B cell (primary cell): ENCODE results near the gene METTL5. TPM values are rescaled to one million over a fixed set of nuclear protein-coding genes. Genes with fewer than 3 reads are reported as not detected.
"Not testable (repeated sequence)": the region's sequence is repeated elsewhere in the genome, so short reads cannot be mapped to it uniquely, and the experiment has no call there.

Experiments used
- ATAC-seq: fragments of 200-7000 bp; cut with Tn5 transposase; one replicate; pipeline ENCODE4 v1.10.0; 2021; ENCODE audit warnings: low read depth, mild to moderate bottlenecking, moderate number of reproducible peaks, moderate library complexity
- CTCF ChIA-PET: fragments of 350-600 bp; sonication (Branson Sonifier 250); formaldehyde crosslinking; loops from one replicate; lab custom pipeline; 2021; ENCODE audit warnings: antibody characterized with exemption, inconsistent platforms; lab: Charles Lee
- POLR2A ChIA-PET: fragments of 350-600 bp; sonication (Branson Sonifier 250); formaldehyde crosslinking; loops from one replicate; lab custom pipeline; 2021; ENCODE audit warnings: antibody characterized with exemption; lab: Charles Lee
- DNase-seq: peaks from one replicate; pipeline ENCODE4 v3.0.0; 2013
- H2AFZ ChIP-seq: 2 replicates; pipeline ENCODE4 v1.6.1; 2012; ENCODE audit warnings: mild to moderate bottlenecking, low read depth, low read length; ENCODE audit not compliant: insufficient read depth, poor library complexity, severe bottlenecking
- H3K27ac ChIP-seq, 2 donors: 1 replicate in 1 of 2; 2 replicates in 1 of 2; pipeline ENCODE4 v1.5.1; 2012 to 2013; ENCODE audit warnings: low read length in 2 of 2, mild to moderate bottlenecking in 2 of 2, moderate library complexity in 1 of 2
- H3K27me3 ChIP-seq, 4 experiments: fragments of 200-600 bp in 1 of 4; sonication (generic) in 1 of 4; replicated peaks in 1 of 4; 1 replicate in 2 of 4; 2 replicates in 2 of 4; pipeline versions ENCODE4 v1.6.1 to v1.7.0; 2013 to 2016; ENCODE audit warnings: low read length in 3 of 4, mild to moderate bottlenecking in 2 of 4, mixed read lengths in 1 of 4, moderate library complexity in 1 of 4; ENCODE audit not compliant: insufficient read depth in 4 of 4, control insufficient read depth in 3 of 4; ENCODE audit errors: control extremely low read depth in 1 of 4
- H3K36me3 ChIP-seq, 2 experiments: replicated peaks in 1 of 2; 1 replicate in 1 of 2; 2 replicates in 1 of 2; pipeline versions ENCODE4 v1.6.1 to v1.7.1; 2013; ENCODE audit warnings: low read length in 1 of 2; ENCODE audit not compliant: insufficient read depth in 2 of 2, control insufficient read depth in 1 of 2; ENCODE audit errors: control extremely low read depth in 1 of 2, extremely low read depth in 1 of 2
- H3K4me1 ChIP-seq, 2 donors: fragments of 200-600 bp in 1 of 2; sonication (generic) in 1 of 2; 1 replicate in 1 of 2; 2 replicates in 1 of 2; pipeline versions ENCODE4 v1.5.1 to v1.6.1; 2013 to 2017; ENCODE audit warnings: low read length in 2 of 2; ENCODE audit not compliant: control insufficient read depth in 2 of 2, insufficient read depth in 2 of 2
- H3K4me2 ChIP-seq: replicated peaks from 2 replicates; pipeline ENCODE3; 2012; ENCODE audit warnings: mild to moderate bottlenecking, low read depth, low read length; ENCODE audit not compliant: poor library complexity, severe bottlenecking
- H3K4me3 ChIP-seq, 5 experiments: fragments of 200-600 bp in 1 of 5; sonication (generic) in 1 of 5; 1 replicate in 3 of 5; 2 replicates in 2 of 5; pipeline versions ENCODE4 v1.5.1 to v1.7.0; 2011 to 2016; ENCODE audit warnings: low read length in 4 of 5, mild to moderate bottlenecking in 4 of 5, low read depth in 2 of 5, control low read depth in 1 of 5, moderate library complexity in 1 of 5; ENCODE audit not compliant: insufficient read depth in 1 of 5; ENCODE audit errors: control extremely low read depth in 1 of 5, extremely low read depth in 1 of 5
- H3K79me2 ChIP-seq: fragments of 200-600 bp; sonication (generic); one replicate; pipeline ENCODE4 v1.6.0; 2016; ENCODE audit warnings: low read length; ENCODE audit not compliant: control insufficient read depth, insufficient read depth
- H3K9ac ChIP-seq: fragments of 200-600 bp; sonication (generic); 2 replicates; pipeline ENCODE4 v1.6.1; 2017; ENCODE audit warnings: mild to moderate bottlenecking, low read length, moderate library complexity
- H3K9me3 ChIP-seq, 3 donors: one replicate each; pipeline versions ENCODE4 v1.6.1 to v1.7.1; 2013; ENCODE audit warnings: low read length in 2 of 3; ENCODE audit not compliant: control insufficient read depth in 2 of 3, insufficient read depth in 1 of 3; ENCODE audit errors: control extremely low read depth in 1 of 3
- H4K20me1 ChIP-seq: 2 replicates; pipeline ENCODE4 v1.6.0; 2012; ENCODE audit warnings: mild to moderate bottlenecking, low read length; ENCODE audit not compliant: insufficient read depth, control insufficient read depth, poor library complexity, severe bottlenecking
- H3K27ac Mint-ChIP-seq: one replicate; pipeline ENCODE4 v1.8.0; 2021; ENCODE audit warnings: mixed read lengths
- H3K27me3 Mint-ChIP-seq: one replicate; pipeline ENCODE4 v1.8.0; 2021; ENCODE audit warnings: mixed read lengths
- H3K4me1 Mint-ChIP-seq: one replicate; pipeline ENCODE4 v1.8.0; 2021; ENCODE audit warnings: mixed read lengths
- H3K4me3 Mint-ChIP-seq: one replicate; pipeline ENCODE4 v1.8.0; 2021; ENCODE audit warnings: mixed read lengths
- H3K9me3 Mint-ChIP-seq: one replicate; pipeline ENCODE4 v1.8.0; 2022; ENCODE audit warnings: mixed read lengths; ENCODE audit not compliant: insufficient read depth
- CTCF ChIP-seq: fragments of 200-600 bp; IDR thresholded peaks from one replicate; pipeline ENCODE4 v1.8.0; 2022; ENCODE audit warnings: antibody characterized with exemption, mild to moderate bottlenecking
- EZH2 ChIP-seq: IDR thresholded peaks from 2 replicates; pipeline ENCODE4 v1.6.1; 2012; ENCODE audit warnings: borderline replicate concordance, low read depth, mild to moderate bottlenecking, moderate library complexity, low read length; ENCODE audit not compliant: insufficient read depth, poor library complexity, severe bottlenecking
- WGBS: methylation state at CpG from one replicate; pipeline ENCODE4 v1.1.5; 2013; ENCODE audit warnings: missing lambda C conversion rate; ENCODE audit not compliant: insufficient coverage; 5-methylcytosine and 5-hydroxymethylcytosine counted together
- intact Hi-C: fragments of 100-400 bp; cut with micrococcal nuclease; formaldehyde crosslinking; loops from one replicate; pipeline ENCODE4 v1.10.0; 2022
- polyA plus RNA-seq: library from polyadenylated mRNA; depleted of rRNA; stranded (reverse); fragments of >200 nt; gene quantifications from 2 replicates; pipeline ENCODE4 v1.2.3, GENCODE V29; 2012
- total RNA-seq, 2 donors: library from RNA; stranded (reverse); fragments of 120-200 nt in 1 of 2; gene quantifications; 1 replicate in 1 of 2; 2 replicates in 1 of 2; pipeline versions ENCODE4 v1.2.3 to v1.2.4, GENCODE V29; 2013 to 2022

Gene METTL5
- total and polyA plus RNA-seq, 2 donors (not counting 1 experiment from before 2014, with no cell fraction given) = 12.7 to 36.4 TPM

GRCh38 chr2:169868951-169869350, 44.2 kb upstream of the METTL5 start:
- Histone ChIP-seq H3K79me2 (peaks cover 25% of the 10 kb centered on the region), H3K9ac (no peak overlapping the region), H4K20me1 (peaks cover 15% of the 10 kb centered on the region), H2AFZ (no peak overlapping the region), H3K4me3 (no peak overlapping the region), H3K4me1 (no peaks in the 10 kb centered on the region), H3K4me2 (no peak overlapping the region), H3K9me3 (no peaks in the 10 kb centered on the region), H3K27me3 (no peaks in the 10 kb centered on the region), H3K36me3 (peaks cover 0 to 3% of the 10 kb centered on the region in 2 experiments), H3K27ac (no peak overlapping the region)
- H3K4me1 Mint-ChIP-seq = peaks cover 5% of the 10 kb centered on the region
- intact Hi-C loops = no loop called here
- TF ChIP-seq CTCF (no peak), EZH2 (no peak)
- CTCF ChIA-PET = no interaction called here
- H3K27me3 Mint-ChIP-seq = no peaks in the 10 kb centered on the region
- no peaks in the 10 kb centered on the region for H3K9me3 Mint-ChIP-seq
- POLR2A ChIA-PET = no interaction called here
- no peak overlapping the region for H3K27ac Mint-ChIP-seq
- DNase-seq = no peak
- ATAC-seq = no peak
- no peak overlapping the region for H3K4me3 Mint-ChIP-seq
- no CpG with 5 or more reads among the region's 7 CpGs for WGBS

- intact Hi-C loops = no loop called here
- Mint-ChIP-seq H3K4me1 (peaks cover 13% of the 10 kb centered on the region), H3K27ac (no peak overlapping the region), H3K27me3 (no peaks in the 10 kb centered on the region), H3K4me3 (no peak overlapping the region), H3K9me3 (no peaks in the 10 kb centered on the region)
- peaks cover 29% of the 10 kb centered on the region for H4K20me1 ChIP-seq
- no peak overlapping the region for H3K4me2 ChIP-seq
- no peak for DNase-seq
- ChIA-PET CTCF (no interaction called here), POLR2A (no interaction called here)
- H3K27me3 ChIP-seq = no peaks in the 10 kb centered on the region
- H3K27ac ChIP-seq = no peak overlapping the region
- no peaks in the 10 kb centered on the region for H3K36me3 ChIP-seq
- H3K79me2 ChIP-seq = peaks cover 39% of the 10 kb centered on the region
- no CpG with 5 or more reads among the region's 3 CpGs for WGBS
- H2AFZ ChIP-seq = no peak overlapping the region
- H3K4me1 ChIP-seq = no peaks in the 10 kb centered on the region
- no peak overlapping the region for H3K9ac ChIP-seq
- ATAC-seq = no peak
- H3K4me3 ChIP-seq = no peak overlapping the region
- TF ChIP-seq CTCF = no peak
- TF ChIP-seq EZH2 = no peak
- H3K9me3 ChIP-seq = no peaks in the 10 kb centered on the region
These were observed 42.9 kb upstream of the METTL5 start for GRCh38 chr2:169867579-169867978.

- 94% methylated on average over 6 of the region's 6 CpGs for WGBS
- H3K27ac Mint-ChIP-seq = not testable (repeated sequence)
- peaks cover 49% of the 10 kb centered on the region for H3K79me2 ChIP-seq
These were observed 41.5 kb upstream of the METTL5 start for GRCh38 chr2:169866230-169866629.

More at GRCh38 chr2:169866230-169866629, 41.5 kb upstream of the METTL5 start:
- peaks cover 33% of the 10 kb centered on the region for H4K20me1 ChIP-seq
- H3K36me3 ChIP-seq, H3K9me3 ChIP-seq, ATAC-seq, H3K4me1 ChIP-seq, H3K27me3 Mint-ChIP-seq, H3K27me3 ChIP-seq, CTCF ChIA-PET, H3K4me3 Mint-ChIP-seq, intact Hi-C loops, H3K27ac ChIP-seq, POLR2A ChIA-PET, H3K9ac ChIP-seq, H3K4me3 ChIP-seq, H2AFZ ChIP-seq, DNase-seq, H3K4me2 ChIP-seq, H3K9me3 Mint-ChIP-seq: not testable (repeated sequence)
- peaks cover 16% of the 10 kb centered on the region for H3K4me1 Mint-ChIP-seq
